Gastroesophageal sphincter (tissue), 3 donors: ENCODE data around the gene SEPTIN11.

Experiments
- POLR2A ChIP-seq, 2 donors: fragments of 450-650 bp; IDR thresholded peaks; one replicate each; pipeline ENCODE4 v1.6.1; 2017; ENCODE audit warnings: antibody characterized with exemption in 2 of 2, mild to moderate bottlenecking in 2 of 2, moderate library complexity in 1 of 2
- POLR2AphosphoS5 ChIP-seq: sonication (generic); formaldehyde crosslinking; IDR thresholded peaks from one replicate; pipeline ENCODE4 v1.6.1; 2017; ENCODE audit warnings: antibody characterized with exemption
- TF ChIP-seq, protein P1 (sequence below), 4 experiments: fragments of 200-600 bp in 2 of 4; fragments of 450-650 bp in 2 of 4; sonication (generic) in 1 of 4; IDR thresholded peaks; one replicate each; pipeline ENCODE4 v1.5.1; 2017 to 2019; ENCODE audit warnings: antibody characterized with exemption in 4 of 4, mild to moderate bottlenecking in 2 of 4, moderate library complexity in 2 of 4

DNA sequence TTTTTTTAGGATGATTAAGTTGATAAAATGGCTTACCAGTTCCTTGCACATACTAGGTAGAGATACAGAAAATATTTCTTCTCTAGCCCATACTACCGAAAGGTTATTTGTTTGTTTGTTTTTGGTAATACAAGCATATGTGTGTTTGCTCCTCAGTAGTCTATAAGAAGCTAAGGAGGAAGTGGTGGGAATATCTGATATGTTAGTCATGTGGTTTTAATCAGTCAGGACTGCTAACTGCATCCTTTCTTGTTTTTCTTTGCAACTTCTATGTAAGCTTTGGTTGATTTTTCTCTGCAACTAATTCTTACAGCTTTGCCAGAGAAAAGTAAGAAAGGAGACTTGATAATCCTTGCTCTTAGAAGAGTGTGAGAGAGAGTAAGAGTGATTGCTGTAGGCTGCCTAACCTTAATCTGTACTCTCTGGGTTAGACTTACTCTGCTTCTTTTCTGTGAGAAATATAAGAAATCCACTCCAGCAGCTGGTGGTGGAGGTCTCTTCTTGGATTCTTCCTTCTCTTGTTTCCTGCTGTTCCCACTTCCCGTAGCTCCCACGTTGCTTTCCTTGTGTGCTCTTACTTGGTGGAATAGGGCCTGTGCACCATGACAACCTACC is 28.3 kb downstream of the SEPTIN11 start:
- TF ChIP-seq POLR2A (IDR thresholded peaks at IDR 0.05) (no peak), POLR2AphosphoS5 (no peak)
- TF ChIP-seq, protein P1, sequence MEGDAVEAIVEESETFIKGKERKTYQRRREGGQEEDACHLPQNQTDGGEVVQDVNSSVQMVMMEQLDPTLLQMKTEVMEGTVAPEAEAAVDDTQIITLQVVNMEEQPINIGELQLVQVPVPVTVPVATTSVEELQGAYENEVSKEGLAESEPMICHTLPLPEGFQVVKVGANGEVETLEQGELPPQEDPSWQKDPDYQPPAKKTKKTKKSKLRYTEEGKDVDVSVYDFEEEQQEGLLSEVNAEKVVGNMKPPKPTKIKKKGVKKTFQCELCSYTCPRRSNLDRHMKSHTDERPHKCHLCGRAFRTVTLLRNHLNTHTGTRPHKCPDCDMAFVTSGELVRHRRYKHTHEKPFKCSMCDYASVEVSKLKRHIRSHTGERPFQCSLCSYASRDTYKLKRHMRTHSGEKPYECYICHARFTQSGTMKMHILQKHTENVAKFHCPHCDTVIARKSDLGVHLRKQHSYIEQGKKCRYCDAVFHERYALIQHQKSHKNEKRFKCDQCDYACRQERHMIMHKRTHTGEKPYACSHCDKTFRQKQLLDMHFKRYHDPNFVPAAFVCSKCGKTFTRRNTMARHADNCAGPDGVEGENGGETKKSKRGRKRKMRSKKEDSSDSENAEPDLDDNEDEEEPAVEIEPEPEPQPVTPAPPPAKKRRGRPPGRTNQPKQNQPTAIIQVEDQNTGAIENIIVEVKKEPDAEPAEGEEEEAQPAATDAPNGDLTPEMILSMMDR (IDR thresholded peaks at IDR 0.05) = no peak
